Gastrocnemius medialis (tissue), 4 donors: ENCODE data around the gene ARPC5L. TPM values are rescaled to one million over a fixed set of nuclear protein-coding genes. Genes with fewer than 3 reads are reported as not detected.
A peak's percentile ranks its signal among the peaks of the same experiment; 100 is the strongest.
"Not testable (repeated sequence)": the region's sequence is repeated elsewhere in the genome, so short reads cannot be mapped to it uniquely, and the experiment has no call there.

ENCODE experiments used
- ATAC-seq, 2 donors: fragments of 150-250 bp; one replicate each; pipeline ENCODE4 v1.9.1; 2016
- DNase-seq, 2 donors: peaks; one replicate each; pipeline ENCODE4 v3.0.0-alpha.2; 2019
- H3K27ac ChIP-seq, 4 donors: fragments of 200-600 bp; sonication (generic); 1 replicate in 1 of 4; 2 replicates in 3 of 4; pipeline ENCODE4 v1.5.1; 2016 to 2018; ENCODE audit warnings: mild to moderate bottlenecking in 2 of 4, moderate library complexity in 1 of 4
- H3K27me3 ChIP-seq, 3 donors: fragments of 200-600 bp; sonication (generic) in 2 of 3; 1 replicate in 1 of 3; 2 replicates in 2 of 3; pipeline versions ENCODE4 v1.5.1 to v1.6.0; 2016 to 2019; ENCODE audit warnings: mild to moderate bottlenecking in 1 of 3, moderate library complexity in 1 of 3
- H3K36me3 ChIP-seq, 2 donors: fragments of 200-600 bp; sonication (generic) in 1 of 2; one replicate each; pipeline ENCODE4 v1.5.1; 2017 to 2018
- H3K4me1 ChIP-seq, 2 donors: fragments of 200-600 bp; sonication (generic) in 1 of 2; one replicate each; pipeline ENCODE4 v1.5.1; 2016 to 2017; ENCODE audit warnings: mild to moderate bottlenecking in 2 of 2
- H3K4me3 ChIP-seq, 4 donors: fragments of 200-600 bp; sonication (generic) in 3 of 4; 1 replicate in 1 of 4; 2 replicates in 3 of 4; pipeline ENCODE4 v1.5.1; 2016 to 2019; ENCODE audit warnings: mild to moderate bottlenecking in 2 of 4
- H3K9me3 ChIP-seq, 3 donors: fragments of 200-600 bp; sonication (generic) in 2 of 3; 1 replicate in 1 of 3; 2 replicates in 2 of 3; pipeline ENCODE4 v1.5.1; 2016 to 2019
- POLR2A ChIP-seq, 2 donors: fragments of 450-650 bp; IDR thresholded peaks; one replicate each; pipeline ENCODE4 v1.6.1; 2017; ENCODE audit warnings: antibody characterized with exemption in 2 of 2, mild to moderate bottlenecking in 2 of 2, moderate library complexity in 2 of 2
- in situ Hi-C, 4 donors: fragments of 200-750 bp; cut with MboI; loops; one replicate each; pipeline versions ENCODE4 v1.15.0 to v1.8.0; 2017; ENCODE audit warnings: low sequenced_read_pairs in 4 of 4
- intact Hi-C: fragments of 100-400 bp; cut with DNase I; formaldehyde crosslinking; loops from one replicate; pipeline ENCODE4 v1.15.1; 2023; ENCODE audit warnings: low total_unique reads
- total RNA-seq, 4 donors: library from RNA; depleted of rRNA; stranded (reverse); fragments of >200 nt; gene quantifications; one replicate each; pipeline versions ENCODE4 v1.1.0 to v1.2.3, GENCODE V29; 2016
- TF ChIP-seq, protein P1 (sequence below), 5 experiments: fragments of 450-650 bp in 3 of 5; fragments of 200-600 bp in 2 of 5; sonication (generic) in 2 of 5; IDR thresholded peaks in 4 of 5; conservative IDR thresholded peaks in 1 of 5; 1 replicate in 4 of 5; 2 replicates in 1 of 5; pipeline ENCODE4 v1.5.1; 2016 to 2019; ENCODE audit warnings: antibody characterized with exemption in 5 of 5, mild to moderate bottlenecking in 3 of 5, moderate library complexity in 3 of 5

The ARPC5L gene
- total RNA-seq, 4 donors from 2014 or later: 28.9 to 47.1 (median 29.2) TPM

DNA sequence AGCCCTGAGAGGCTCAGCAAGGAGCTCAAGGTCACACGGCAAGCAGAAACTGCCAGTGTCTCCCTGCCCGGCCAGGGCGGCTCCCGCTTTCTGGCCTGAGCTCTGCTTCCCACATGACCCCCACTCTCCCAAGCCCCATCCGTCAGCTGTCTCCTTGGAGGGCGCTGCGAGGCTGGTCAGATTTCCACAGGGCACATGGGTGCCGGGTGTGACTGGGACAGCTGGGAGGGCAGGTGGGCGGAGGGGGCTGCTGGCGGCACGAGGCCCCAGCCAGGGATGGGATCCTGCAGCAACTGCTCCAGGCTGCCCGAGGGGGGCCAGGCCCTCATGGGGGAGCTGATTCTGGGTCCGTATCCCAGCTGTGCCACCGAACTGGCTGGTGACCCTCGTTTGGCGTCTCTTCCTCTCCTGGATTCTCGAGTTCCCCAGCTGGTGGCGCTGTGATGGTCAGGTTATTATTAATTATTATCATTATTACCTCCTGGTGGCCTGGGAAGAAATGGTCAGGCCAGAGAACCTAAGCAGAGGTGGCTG lies 21.6 kb upstream of the ARPC5L start:
- H3K27ac ChIP-seq: peak overlapping the region; percentile 74 to 84 (median 80)
- intact Hi-C loops: loop anchor here (1.0 kb wide), 1 partner anchor 12 kb away; no protein-coding TSS in a partner anchor
- in situ Hi-C loops: loop anchor here in 1 of 4 donors (10.0 kb wide), 1 partner anchor 46 kb away; no protein-coding TSS in a partner anchor
- H3K27me3 ChIP-seq: no peaks in the 10 kb centered on the region
- ATAC-seq (peak; percentile 81 to 93), DNase-seq (peak; percentile 74 to 94)
- H3K4me1 ChIP-seq: peaks cover 18 to 20% of the 10 kb centered on the region in 2 donors
- TF ChIP-seq, protein P1, sequence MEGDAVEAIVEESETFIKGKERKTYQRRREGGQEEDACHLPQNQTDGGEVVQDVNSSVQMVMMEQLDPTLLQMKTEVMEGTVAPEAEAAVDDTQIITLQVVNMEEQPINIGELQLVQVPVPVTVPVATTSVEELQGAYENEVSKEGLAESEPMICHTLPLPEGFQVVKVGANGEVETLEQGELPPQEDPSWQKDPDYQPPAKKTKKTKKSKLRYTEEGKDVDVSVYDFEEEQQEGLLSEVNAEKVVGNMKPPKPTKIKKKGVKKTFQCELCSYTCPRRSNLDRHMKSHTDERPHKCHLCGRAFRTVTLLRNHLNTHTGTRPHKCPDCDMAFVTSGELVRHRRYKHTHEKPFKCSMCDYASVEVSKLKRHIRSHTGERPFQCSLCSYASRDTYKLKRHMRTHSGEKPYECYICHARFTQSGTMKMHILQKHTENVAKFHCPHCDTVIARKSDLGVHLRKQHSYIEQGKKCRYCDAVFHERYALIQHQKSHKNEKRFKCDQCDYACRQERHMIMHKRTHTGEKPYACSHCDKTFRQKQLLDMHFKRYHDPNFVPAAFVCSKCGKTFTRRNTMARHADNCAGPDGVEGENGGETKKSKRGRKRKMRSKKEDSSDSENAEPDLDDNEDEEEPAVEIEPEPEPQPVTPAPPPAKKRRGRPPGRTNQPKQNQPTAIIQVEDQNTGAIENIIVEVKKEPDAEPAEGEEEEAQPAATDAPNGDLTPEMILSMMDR (IDR thresholded peaks at IDR 0.05 in 4 of 5, conservative IDR thresholded peaks at IDR 0.05 in 1 of 5): peak; percentile 39 to 71 (median 55)
- TF ChIP-seq POLR2A (IDR thresholded peaks at IDR 0.05): peak in 1 of 2 donors; percentile 25
- no peaks in the 10 kb centered on the region for H3K9me3 ChIP-seq
- no peak overlapping the region for H3K4me3 ChIP-seq
- no peaks in the 10 kb centered on the region for H3K36me3 ChIP-seq

DNA sequence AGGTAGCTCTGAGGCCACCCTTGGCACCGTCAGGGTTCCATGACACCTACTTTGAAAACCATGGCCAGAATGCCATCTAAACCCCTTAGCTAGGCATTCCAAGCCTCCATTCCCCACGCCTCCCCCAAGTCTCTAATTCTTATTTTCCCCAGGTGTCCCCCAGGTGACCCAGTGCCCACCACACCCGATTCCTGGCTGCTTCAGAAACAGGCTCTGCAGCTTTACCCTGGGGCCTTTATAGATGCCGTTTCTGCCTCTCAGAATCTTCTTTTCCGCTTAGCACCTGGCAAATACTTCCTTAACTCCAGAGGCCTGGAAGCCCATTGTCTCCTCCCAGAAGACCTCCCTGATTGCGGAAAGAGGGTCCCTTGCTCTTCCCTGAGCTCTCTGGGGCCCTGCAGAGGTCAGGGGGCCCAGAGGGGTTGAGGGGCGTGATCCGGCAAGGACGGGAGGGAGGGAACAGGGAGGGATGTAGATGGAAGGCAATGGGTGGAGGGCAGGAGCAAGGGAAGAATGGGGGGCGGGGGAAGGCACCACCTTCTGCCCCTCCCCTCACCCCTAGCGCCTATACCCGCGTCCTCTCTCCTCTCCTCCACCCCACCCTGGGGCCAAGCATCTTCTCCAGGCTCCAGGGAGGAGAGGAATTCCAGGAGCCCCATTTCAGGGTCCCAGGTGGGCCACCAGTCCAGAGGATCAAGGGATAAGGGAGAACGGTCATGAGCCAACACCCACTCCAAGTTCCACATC lies 20.7 kb upstream of the ARPC5L start:
- H3K9me3 ChIP-seq: no peaks in the 10 kb centered on the region
- TF ChIP-seq, protein P1 (IDR thresholded peaks at IDR 0.05 in 4 of 5, conservative IDR thresholded peaks at IDR 0.05 in 1 of 5): no peak
- no peak for TF ChIP-seq POLR2A (IDR thresholded peaks at IDR 0.05)
- peaks cover 10 to 13% of the 10 kb centered on the region in 2 donors for H3K4me1 ChIP-seq
- H3K27ac ChIP-seq: peak overlapping the region; percentile 74 to 84 (median 80)
- H3K4me3 ChIP-seq: no peak overlapping the region
- intact Hi-C loops: no loop called here
- H3K36me3 ChIP-seq: no peaks in the 10 kb centered on the region
- ATAC-seq (no peak), DNase-seq (no peak)
- H3K27me3 ChIP-seq: no peaks in the 10 kb centered on the region
- in situ Hi-C loops: loop anchor here in 1 of 4 donors (10.0 kb wide), 1 partner anchor 46 kb away; no protein-coding TSS in a partner anchor

DNA sequence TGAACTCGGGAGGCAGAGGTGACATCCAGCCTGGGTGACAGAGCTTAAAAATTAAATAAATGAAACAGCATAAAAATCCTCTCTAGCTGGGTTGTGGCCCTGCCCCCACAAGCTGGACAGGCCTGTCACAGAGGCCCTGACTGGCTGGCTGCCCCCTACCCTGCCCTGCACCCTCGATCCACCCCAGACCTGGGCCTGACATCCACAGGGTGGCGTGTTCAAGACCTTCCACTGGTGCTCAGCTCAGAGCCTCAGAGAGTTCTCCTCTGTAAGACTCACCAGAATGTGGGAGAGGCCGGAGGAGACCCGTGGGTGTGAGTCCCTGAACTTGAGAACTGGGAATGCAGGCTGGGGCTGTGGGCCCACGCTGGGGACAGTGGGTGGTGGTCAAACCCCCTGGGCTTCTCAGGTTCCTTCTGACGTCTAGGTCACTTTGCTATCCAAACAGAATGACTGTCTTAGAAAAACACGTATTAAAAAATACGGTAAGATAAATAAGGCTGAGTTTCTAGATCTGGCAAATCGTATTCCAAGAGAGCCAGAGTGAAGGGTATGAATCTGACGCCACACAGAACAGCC lies 18.4 kb upstream of the ARPC5L start:
- no peak for ATAC-seq
- in situ Hi-C loops: loop anchor here in 1 of 4 donors (10.0 kb wide), 1 partner anchor 49 kb away; no protein-coding TSS in a partner anchor

DNA sequence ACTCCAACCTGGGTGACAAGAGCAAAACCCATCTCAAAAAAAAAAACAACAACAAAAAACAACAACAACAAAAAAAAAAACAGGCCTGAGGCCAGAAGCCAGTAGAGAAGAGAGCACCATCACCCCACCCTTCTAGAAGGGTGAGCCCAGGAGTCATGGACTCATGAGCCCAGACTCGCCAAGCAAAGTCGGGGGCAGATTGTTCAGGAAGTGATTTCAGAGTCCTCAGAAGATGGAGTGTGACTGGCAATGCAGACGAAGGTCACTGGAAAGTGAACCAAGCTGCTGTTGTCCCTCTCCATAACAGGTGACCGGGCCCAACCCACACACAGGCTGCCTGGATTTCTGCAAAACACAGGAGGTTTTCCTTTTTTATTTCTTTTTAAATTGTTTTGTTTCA lies 17.6 kb upstream of the ARPC5L start:
- H3K27ac ChIP-seq: peak overlapping the region in 1 of 4 donors; percentile 25
- no peaks in the 10 kb centered on the region for H3K36me3 ChIP-seq
- TF ChIP-seq POLR2A (IDR thresholded peaks at IDR 0.05): no peak
- TF ChIP-seq, protein P1 (IDR thresholded peaks at IDR 0.05 in 4 of 5, conservative IDR thresholded peaks at IDR 0.05 in 1 of 5): no peak
- no peak overlapping the region for H3K4me3 ChIP-seq
- no peak for ATAC-seq
- peaks cover 10 to 13% of the 10 kb centered on the region in 2 donors for H3K4me1 ChIP-seq
- in situ Hi-C loops (loop anchor here in 1 of 4 donors (10.0 kb wide), 1 partner anchor 49 kb away; no protein-coding TSS in a partner anchor), intact Hi-C loops (no loop called here)
- DNase-seq: no peak
- no peaks in the 10 kb centered on the region for H3K9me3 ChIP-seq
- no peaks in the 10 kb centered on the region for H3K27me3 ChIP-seq

More for the DNA sequence above, 18.4 kb upstream of the ARPC5L start:
- H3K4me1 ChIP-seq: peaks cover 10 to 13% of the 10 kb centered on the region in 2 donors
- no peaks in the 10 kb centered on the region for H3K27me3 ChIP-seq
- no peak for DNase-seq
- no peaks in the 10 kb centered on the region for H3K36me3 ChIP-seq
- H3K9me3 ChIP-seq: no peaks in the 10 kb centered on the region
- H3K27ac ChIP-seq: peak overlapping the region in 3 of 4 donors; percentile 25 to 84 (median 29)
- intact Hi-C loops: no loop called here
- no peak overlapping the region for H3K4me3 ChIP-seq
- TF ChIP-seq, protein P1 (IDR thresholded peaks at IDR 0.05 in 4 of 5, conservative IDR thresholded peaks at IDR 0.05 in 1 of 5): no peak
- TF ChIP-seq POLR2A (IDR thresholded peaks at IDR 0.05): no peak

DNA sequence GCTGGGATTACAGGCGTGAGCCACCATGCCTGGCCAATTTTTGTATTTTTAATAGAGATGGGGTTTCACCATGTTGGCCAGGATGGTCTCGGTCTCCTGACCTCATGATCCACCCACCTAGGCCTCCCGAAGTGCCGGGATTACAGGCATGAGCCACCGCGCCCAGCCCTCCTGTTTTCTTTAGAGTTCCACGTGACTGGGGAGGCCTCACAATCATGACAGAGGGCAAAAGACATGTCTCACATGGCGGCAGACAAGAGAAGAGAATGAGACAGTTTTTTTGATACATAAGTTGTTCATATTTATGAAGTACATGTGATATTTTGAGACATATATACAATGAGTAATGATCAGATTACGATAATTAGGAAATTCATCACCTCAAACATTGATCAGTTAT lies 15.5 kb upstream of the ARPC5L start:
- H3K36me3 ChIP-seq, H3K27me3 ChIP-seq, ATAC-seq, H3K4me3 ChIP-seq, intact Hi-C loops, DNase-seq, H3K27ac ChIP-seq, H3K9me3 ChIP-seq: not testable (repeated sequence)
- peaks cover 7 to 17% of the 10 kb centered on the region in 2 donors for H3K4me1 ChIP-seq
- in situ Hi-C loops: loop anchor here in 2 of 4 donors (5.0 to 10.0 kb wide), 2 partner anchors 52 to 74 kb away; partner anchors contain the start of gene NR6A1 (in 1 of the 2)
